Regular cardiac myocyte (primary cell): ENCODE results near the gene CRYBB2. TPM values are rescaled to one million over a fixed set of nuclear protein-coding genes. Genes with fewer than 3 reads are reported as not detected.

ENCODE experiments used
- total RNA-seq: library from RNA; depleted of rRNA; stranded (reverse); fragments of >200 nt; gene quantifications from 2 replicates; pipeline ENCODE4 v1.2.3, GENCODE V29; 2014

Gene CRYBB2, protein sequence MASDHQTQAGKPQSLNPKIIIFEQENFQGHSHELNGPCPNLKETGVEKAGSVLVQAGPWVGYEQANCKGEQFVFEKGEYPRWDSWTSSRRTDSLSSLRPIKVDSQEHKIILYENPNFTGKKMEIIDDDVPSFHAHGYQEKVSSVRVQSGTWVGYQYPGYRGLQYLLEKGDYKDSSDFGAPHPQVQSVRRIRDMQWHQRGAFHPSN
- total RNA-seq = not detected in 2 replicates

DNA sequence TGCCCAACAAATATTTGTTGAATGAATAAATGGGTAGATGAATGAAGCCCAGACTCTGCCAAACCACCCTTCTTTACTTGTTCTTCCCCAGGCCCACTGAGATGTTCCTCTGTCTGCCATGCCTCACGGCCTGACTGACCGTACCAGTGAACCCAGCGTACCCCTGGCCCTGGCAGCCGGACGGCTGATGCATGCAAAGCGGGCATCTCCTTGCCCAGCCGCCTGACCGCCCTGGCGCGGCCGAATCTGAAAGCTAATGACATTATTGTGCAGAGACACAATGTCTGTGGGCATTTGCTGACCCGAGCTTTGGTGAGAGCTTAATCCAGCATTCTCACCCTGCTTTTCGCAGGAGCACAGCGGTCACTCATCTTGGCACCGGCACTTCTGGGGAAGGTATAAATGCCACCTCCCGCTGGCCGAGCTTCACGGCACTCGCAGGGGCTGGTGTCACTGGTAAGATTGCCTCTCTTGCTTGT lies at the start of gene CRYBB2:
CRYBB2 (plus strand) TSS at position 429 of the 479 bp plus-strand sequence. CDS start 1,791 bp downstream, outside the sequence.

DNA sequence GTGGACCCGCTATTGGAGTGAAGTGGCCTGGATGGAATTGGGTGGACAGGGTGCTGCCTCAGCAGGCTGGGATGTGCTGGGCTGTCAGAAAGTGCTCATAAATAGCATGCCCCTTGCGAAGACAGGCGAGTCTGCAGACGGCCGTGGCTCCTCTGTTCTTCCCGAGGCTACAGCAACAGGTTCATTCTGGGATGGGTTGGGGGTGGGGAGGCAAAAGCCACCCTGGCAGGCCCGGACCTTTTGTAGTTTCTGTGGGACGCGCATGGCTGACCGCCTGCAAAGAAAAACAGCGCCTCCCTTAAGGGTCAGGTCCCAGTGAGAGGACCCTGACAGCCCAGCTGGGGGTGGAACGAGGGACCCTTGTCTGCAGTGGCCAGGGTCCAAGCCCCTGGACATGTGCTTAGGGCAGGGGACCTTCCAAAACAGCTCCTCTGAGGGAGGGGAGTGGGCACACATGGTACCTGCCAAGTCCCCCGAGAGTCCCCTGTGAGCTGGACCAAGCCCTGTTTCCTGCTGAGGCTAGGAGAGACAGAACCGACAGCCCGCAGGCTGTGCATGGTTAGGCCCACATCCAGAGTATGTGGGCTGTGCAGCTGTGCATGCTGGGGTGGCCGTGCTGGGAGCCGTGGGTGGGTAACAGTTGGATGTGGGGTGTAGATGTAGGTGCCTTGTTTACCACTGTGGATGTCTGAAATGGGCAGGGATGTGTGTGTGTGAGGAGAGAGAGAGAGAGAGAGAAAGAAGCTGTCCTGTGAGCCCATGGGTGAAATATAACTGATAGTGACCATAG lies 19.5 kb upstream of the CRYBB2 start, which contains the start of gene CRYBB3:
CRYBB3 (plus strand) TSS at position 128 of the 790 bp plus-strand sequence. CDS start 1,539 bp downstream, outside the sequence.

Other genes with a start within 250 kb of the CRYBB2 start
- not detected in 2 replicates for gene CRYBB3, start 19.8 kb upstream of the CRYBB2 start, total RNA-seq